NCI-H1105 (cell line): ENCODE measurements around the gene IGLL5.

Experiments used
- DNase-seq: peaks from one replicate; lab custom pipeline; 2025; lab: John Stamatoyannopoulos, UW

The IGLL5 gene

GRCh38 chr22:22927196-22927887, 39.7 kb downstream of the IGLL5 start:
- no peak for DNase-seq

- no peak for DNase-seq
These were observed 40.5 kb downstream of the IGLL5 start for GRCh38 chr22:22927888-22928665.

- no peak for DNase-seq
These were observed 41.2 kb downstream of the IGLL5 start for GRCh38 chr22:22928666-22929380.

DNA sequence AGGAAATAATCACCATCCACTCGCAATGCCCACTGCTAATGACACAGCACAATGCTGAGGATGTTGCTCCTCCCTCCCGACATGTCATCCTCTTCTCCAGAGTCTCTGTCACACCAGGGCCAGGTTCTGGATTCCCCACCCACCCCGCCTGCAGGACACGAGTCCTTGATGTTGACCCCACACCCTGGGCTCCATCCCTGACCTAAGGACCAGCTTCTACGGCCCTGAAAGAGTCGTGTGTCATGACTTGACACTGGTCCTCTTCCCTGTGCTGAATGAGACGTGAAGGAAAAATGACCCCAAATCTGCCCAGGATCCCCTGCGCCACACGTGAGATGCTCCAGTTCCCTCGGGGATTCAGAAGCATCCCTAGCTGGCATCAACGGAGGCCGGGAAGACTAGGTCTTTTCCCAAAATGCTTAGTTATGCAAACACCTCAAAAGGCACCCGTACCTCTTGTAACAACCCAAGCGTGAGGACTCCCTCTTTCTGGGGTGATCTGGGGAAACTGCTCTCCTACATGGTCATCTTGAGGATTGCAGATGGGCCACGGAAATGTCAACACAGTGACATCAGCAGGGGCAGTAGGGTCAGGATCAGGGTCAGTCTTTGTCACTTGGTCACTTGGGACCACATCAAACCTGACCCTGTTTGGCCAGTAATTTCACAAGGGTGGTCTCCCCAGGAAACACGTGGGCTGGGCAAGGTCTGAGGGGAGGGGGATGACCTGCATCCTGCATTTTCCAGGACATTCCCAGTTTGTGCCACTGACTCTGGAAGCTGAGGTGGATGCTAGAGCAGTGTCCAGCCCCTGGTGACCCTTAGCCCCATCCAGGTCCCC, 42.0 kb downstream of the IGLL5 start:
- no peak for DNase-seq

DNA sequence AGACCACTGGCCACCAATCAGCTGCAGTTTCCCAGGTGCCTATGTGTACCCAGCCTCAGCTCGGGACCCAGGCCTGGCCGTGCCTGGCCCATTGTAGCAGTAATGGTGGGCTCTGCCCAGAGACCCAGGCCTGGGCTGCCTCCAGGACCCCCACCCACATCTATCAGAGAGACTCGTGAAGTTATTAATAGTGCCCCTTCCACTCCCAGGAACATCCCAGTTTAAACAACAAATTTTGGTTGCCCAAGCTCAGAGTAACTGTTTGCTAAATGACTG, 42.5 kb downstream of the IGLL5 start:
- DNase-seq: no peak

DNA sequence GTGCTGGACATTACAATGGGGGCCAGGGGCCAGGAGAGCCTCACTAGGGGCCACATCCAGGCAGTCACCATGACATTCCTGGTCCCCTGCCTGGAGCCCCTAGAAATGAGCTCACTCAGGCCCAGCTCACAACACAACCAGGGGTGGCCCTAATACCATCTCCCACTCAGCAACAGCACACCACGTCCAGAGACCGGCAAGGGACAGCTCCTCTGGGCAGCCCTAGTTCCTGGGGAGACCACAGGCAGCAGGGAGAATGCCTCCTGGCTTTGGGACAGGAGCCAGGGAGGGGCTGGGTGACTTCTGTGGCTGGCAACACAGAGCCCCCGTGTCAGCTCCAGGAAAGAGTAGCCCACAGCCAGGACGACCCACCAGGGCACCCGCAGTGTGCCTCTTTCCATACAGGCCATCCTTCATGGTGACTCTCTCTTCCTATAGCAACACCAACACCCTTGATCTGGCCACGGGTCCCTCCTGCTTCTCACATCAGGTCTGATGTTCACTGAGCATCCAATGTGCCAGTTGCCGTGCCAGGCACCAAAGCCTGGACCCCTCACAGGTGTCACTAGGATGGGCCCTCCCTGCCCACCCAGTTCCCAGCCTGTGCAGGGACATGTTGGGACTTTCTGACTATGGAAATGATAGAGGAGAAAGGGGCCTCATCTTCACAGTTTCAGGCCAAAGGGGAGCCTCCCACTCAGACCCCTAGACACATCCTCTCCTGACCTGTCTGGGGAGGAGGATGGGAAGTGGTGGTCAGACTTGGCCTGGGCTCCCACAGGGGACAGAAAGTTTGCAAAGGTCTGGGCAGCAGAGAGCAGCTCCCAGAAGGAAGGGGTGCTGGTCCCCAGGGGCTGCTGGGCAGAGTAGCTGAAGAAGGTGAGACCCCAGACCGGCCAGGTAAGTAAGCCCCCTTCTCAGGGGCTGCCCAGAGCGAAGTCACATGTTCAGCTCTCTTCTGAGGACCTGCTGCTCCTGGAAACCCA, 43.2 kb downstream of the IGLL5 start:
- DNase-seq: no peak

GRCh38 chr22:22931557-22932270, 44.1 kb downstream of the IGLL5 start:
- DNase-seq: no peak

- DNase-seq: no peak
These were observed 44.9 kb downstream of the IGLL5 start for GRCh38 chr22:22932512-22932941.

DNA sequence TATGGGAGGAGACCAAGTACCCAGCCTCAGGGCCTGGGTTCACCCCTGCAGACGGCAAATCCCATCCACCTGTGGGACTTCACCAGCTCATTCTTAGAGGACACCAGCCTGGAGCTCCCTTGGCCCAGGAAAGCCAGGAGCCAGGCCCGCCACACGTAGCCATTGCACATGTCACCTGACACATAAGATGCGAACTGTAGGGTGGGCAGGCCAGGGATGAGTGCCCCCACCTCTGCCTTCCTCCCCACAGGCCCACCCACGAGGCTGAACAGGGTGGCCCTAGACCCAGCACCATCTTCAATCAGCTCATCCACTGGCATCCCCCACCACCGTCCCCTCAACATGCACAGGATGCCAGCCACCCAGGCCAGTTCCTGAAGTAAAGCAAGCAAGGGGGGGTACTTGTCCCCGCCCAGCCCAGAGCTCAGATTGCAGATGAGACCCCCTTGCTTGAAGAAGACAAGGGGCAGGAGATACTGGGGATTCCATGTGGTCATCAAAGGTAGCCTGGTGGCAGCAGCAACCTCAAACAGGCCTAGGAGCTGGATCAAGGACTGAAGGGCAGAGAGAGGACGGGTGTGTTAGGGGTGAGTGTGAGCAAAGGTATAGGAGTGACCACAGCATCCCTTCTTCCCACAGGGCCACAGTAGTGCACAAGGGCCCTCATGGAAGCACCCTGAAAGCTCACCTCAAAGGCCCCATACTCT, 45.6 kb downstream of the IGLL5 start:
- no peak for DNase-seq

DNA sequence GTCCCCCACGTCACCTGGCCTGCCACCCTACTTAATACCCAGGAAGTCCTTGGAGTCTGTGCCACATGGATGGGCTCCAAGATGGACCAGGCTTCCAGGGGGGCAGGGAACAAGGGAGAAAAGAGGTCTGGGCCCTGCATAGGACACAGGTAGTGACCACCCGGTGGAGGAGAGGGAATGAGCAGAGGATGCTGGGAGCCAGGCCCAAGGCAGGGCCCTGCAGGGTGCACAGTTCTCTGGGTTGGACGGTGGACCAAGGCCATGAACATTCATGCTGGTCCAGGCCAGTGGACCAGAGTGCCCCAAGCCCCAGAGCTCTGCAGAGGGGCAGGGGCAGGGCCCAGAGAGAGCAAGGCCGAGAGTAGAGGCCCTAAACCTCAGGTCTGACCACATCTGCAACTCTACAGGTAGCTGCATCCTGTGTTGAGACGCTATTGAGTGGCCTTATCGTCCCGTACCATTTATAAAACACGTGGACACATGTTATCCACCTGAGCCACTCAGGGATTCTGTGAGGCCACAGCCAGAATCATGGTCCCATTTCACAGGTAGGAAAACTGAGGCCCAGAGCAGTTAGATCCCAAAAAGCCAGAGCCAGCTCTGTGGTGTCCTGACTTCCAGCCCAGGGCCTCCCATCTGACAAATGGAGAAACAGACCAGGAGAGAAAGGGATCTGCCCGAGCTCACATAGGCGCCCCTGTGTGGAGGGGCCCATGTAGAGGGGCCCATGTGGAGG, 46.4 kb downstream of the IGLL5 start:
- no peak for DNase-seq

GRCh38 chr22:22934543-22935055, 47.0 kb downstream of the IGLL5 start:
- DNase-seq: no peak

DNA sequence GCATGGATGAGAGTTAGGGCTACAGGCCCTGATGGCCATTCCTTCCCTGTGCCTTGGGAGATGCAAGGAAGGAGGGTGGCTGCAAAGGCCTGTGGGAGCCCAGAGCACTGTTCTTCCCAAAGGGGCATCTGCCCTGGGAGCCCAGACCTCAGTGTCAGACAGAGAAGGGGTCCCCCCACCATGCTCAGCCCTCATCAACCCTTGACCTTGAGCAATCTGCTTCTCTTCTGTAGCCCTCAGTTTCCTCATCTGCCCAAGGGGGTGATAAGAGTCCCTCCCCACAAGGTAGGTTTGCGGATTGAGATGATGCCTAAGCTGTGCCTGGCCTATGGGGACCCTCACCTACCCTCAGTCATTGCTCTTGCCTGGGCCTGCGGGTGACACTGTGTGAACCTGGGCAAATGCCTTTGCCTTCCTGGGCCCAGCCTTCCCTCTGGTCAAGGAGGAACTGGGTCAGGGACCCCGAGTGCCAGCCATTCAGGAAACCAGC, 47.5 kb downstream of the IGLL5 start:
- no peak for DNase-seq

DNA sequence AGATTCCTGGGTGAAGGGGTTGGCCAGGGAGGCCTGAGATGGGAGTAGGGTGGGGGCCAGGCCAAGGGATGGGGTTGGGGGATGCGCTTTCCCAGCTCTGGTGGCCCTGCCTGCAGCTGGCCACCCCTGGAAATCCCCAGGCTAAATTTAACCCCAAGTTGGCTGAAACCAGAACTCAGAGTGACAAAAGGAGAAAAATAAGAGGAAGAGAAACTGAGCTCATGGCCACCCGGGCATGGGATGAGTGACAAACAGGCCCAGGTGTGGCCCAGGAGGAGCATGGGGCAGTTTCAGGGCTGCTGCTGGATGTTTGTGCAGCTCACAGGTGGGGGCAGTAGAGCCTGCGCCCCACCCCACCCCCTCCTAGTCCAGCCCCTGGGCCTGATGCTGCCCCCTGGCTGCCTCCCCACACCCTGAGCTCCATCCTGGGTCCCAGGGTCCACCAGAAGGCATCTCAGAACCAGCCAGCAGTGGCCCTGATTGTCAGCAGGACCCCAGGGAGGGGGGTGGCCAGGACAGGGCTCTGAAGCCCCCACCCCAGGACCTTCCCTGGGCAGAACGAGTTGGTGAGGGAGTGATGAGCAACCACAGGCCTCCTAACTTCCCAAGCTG, 48.0 kb downstream of the IGLL5 start:
- DNase-seq: no peak

DNA sequence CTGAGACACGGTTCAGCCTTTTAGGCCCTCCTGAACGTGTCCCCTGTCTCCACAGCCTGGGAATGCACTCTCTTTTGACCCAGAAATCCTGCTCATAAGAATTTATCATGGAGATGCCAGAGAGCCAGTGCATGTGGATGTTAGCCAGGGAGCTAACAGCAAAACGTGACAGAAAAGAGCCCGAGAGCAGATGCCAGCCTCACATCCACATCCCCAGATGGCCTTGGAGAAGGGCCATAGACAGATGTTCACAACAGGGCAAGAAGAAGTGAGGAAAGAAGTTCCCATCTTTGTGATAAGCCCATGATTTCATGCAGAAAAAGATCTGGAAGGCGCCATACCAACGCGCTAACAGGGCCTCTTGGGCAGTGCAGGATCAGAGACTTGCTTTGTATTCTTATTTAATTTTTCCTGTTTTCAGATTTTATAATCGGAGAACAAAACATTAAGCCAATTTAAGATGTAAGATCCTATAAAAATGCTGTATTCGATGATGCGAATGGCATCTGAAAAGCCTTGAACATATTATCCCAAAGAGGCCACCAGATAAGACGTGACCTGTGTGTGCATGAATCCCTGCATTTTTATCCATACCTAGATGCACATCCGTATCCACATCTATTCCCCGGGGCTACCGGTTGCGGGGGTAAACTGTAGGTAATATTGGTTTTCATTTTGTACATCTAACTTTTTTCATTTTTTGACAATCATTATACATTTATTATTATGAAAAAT, 48.7 kb downstream of the IGLL5 start:
- DNase-seq: no peak

GRCh38 chr22:22936915-22937656, 49.5 kb downstream of the IGLL5 start:
- no peak for DNase-seq

DNA sequence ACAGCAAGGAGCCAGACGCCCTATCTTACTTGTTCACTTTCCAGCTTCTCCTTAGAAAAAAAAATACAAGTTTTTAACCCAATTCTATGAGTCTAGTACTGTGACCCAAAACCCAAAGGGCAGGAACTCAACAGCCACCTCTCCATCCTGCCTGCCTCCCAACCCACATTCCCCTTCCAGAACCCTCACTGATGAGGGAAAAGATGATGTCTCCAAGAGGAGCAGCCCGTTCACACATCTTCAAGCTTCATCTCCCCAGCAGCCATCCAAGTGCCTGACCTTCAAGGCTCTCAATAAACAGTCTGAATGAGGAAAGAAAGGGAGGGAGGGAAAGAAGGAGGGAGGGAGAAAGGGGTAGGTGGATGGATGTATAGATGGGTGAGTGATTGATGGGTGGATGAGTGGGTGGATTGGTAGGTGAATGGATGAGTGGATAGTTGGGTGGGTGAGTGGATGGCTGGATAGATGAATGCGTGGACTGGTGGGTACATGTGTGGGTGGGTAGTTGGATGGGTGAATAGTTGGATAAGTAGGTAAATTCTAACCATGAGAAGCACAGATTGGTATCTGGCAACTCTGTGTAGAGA, 50.4 kb downstream of the IGLL5 start:
- no peak for DNase-seq
